ENCODE measurements around the gene VEZT.

DNA sequence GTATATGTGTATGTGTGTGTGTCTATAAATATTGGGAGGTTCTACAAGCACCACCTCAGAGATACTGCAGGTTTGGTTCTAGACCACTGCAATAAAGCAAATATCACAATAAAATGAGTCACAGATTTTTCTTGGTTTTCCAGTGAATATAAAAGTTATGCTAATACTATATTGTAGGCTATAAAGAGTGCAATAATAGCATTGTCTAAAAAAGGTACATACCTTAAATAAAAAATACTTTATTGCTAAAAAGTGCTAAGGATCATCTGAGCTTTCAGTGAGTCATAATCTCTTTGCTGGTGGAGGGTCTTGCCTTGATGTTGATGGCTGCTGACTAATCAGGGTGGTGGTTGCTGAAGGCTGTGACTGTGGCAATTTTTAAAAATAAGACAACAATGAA lies 111.1 kb downstream of the VEZT start:
- no peak for TF ChIP-seq CTCF (IDR thresholded peaks at IDR 0.05)
- no peak for TF ChIP-seq POLR2A (IDR thresholded peaks at IDR 0.05)

Measured in gastroesophageal sphincter (tissue), 3 donors.